Inflammatory macrophage treated with lipopolysaccharide for 1 hour (primary cell): ENCODE results near the gene ADAMTS12.
"Not testable (repeated sequence)": the region's sequence is repeated elsewhere in the genome, so short reads cannot be mapped to it uniquely, and the experiment has no call there.

Experiments used
- DNase-seq, 2 donors: peaks; one replicate each; pipeline ENCODE4 v3.0.0-alpha.2; 2020 to 2022

The ADAMTS12 gene

GRCh38 chr5:33515366-33515765 is 376.4 kb downstream of the ADAMTS12 start:
- DNase-seq: not testable (repeated sequence)

GRCh38 chr5:33513462-33514185 is 378.2 kb downstream of the ADAMTS12 start:
- DNase-seq: no peak

- DNase-seq: no peak
Measured at GRCh38 chr5:33509036-33509435, 382.8 kb downstream of the ADAMTS12 start.

- DNase-seq: no peak
Measured at GRCh38 chr5:33507426-33507825, 384.4 kb downstream of the ADAMTS12 start.

GRCh38 chr5:33504570-33504969 is 387.2 kb downstream of the ADAMTS12 start:
- DNase-seq: no peak

- DNase-seq: no peak
Measured at GRCh38 chr5:33501899-33502298, 389.9 kb downstream of the ADAMTS12 start.

- DNase-seq: no peak
Measured at GRCh38 chr5:33501260-33501659, 390.5 kb downstream of the ADAMTS12 start.

- DNase-seq: peak in 1 of 2 donors; percentile 10
Measured at GRCh38 chr5:33494466-33494865, 397.3 kb downstream of the ADAMTS12 start.

- DNase-seq: no peak
Measured at GRCh38 chr5:33491941-33492340, 399.8 kb downstream of the ADAMTS12 start.

GRCh38 chr5:33490071-33490665 is 401.6 kb downstream of the ADAMTS12 start:
- no peak for DNase-seq

GRCh38 chr5:33489481-33490067 is 402.2 kb downstream of the ADAMTS12 start:
- DNase-seq: no peak

- no peak for DNase-seq
Measured at GRCh38 chr5:33488558-33489355, 403.0 kb downstream of the ADAMTS12 start.

- DNase-seq: no peak
Measured at GRCh38 chr5:33487236-33487635, 404.6 kb downstream of the ADAMTS12 start.

GRCh38 chr5:33482335-33482734 is 409.5 kb downstream of the ADAMTS12 start:
- no peak for DNase-seq

GRCh38 chr5:33480876-33481275 is 410.9 kb downstream of the ADAMTS12 start:
- DNase-seq: no peak

GRCh38 chr5:33479311-33479710 is 412.5 kb downstream of the ADAMTS12 start:
- no peak for DNase-seq

- no peak for DNase-seq
Measured at GRCh38 chr5:33477816-33478215, 414.0 kb downstream of the ADAMTS12 start.

GRCh38 chr5:33476992-33477391 is 414.8 kb downstream of the ADAMTS12 start:
- no peak for DNase-seq

- DNase-seq: no peak
Measured at GRCh38 chr5:33475706-33476105, 416.1 kb downstream of the ADAMTS12 start.

- DNase-seq: no peak
Measured at GRCh38 chr5:33474931-33475499, 416.8 kb downstream of the ADAMTS12 start.

GRCh38 chr5:33474004-33474403 is 417.8 kb downstream of the ADAMTS12 start:
- no peak for DNase-seq
